ENCODE results near the gene CDX1. TPM values are rescaled to one million over a fixed set of nuclear protein-coding genes. Genes with fewer than 3 reads are reported as not detected.

CDX1 gene
- total RNA-seq, 1 donor from 2014 or later, result not detected

DNA sequence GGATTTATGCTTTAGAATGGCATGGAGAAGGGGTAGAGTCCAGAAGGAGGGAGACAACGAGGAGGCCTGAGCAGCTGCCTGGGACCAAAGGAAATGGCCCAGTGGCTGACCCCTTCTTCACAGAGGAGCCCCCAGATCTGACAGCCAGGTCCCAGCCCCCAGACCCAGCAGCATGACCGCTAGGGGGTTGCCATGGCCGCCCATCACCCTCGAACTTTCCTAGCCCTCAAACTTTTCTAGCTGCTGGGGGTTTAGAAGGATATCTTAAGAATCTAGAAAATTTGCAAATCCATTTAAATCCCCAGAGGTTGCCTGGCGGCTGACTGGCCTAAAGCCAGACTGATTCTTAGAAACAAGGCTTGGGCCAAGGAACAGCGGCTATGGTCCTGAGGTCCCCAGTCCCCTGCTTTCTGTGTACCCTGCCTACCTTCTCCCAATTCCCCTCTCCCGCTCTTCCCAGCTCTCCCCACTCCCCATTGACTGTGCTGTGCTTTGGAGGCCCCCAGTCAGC, 11.9 kb upstream of the CDX1 start:
- Histone ChIP-seq H3K27me3 (ENCODE audit: low read depth) (no peaks in the 10 kb centered on the region), H3K4me1 (peaks cover 23% of the 10 kb centered on the region), H3K36me3 (no peaks in the 10 kb centered on the region), H3K27ac (peak overlapping the region; percentile 70), H3K9me3 (no peaks in the 10 kb centered on the region), H3K4me3 (peak overlapping the region; percentile 54)
- intact Hi-C loops (cut with DNase I), result no loop called here
- TF ChIP-seq, protein P1, sequence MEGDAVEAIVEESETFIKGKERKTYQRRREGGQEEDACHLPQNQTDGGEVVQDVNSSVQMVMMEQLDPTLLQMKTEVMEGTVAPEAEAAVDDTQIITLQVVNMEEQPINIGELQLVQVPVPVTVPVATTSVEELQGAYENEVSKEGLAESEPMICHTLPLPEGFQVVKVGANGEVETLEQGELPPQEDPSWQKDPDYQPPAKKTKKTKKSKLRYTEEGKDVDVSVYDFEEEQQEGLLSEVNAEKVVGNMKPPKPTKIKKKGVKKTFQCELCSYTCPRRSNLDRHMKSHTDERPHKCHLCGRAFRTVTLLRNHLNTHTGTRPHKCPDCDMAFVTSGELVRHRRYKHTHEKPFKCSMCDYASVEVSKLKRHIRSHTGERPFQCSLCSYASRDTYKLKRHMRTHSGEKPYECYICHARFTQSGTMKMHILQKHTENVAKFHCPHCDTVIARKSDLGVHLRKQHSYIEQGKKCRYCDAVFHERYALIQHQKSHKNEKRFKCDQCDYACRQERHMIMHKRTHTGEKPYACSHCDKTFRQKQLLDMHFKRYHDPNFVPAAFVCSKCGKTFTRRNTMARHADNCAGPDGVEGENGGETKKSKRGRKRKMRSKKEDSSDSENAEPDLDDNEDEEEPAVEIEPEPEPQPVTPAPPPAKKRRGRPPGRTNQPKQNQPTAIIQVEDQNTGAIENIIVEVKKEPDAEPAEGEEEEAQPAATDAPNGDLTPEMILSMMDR (IDR thresholded peaks at IDR 0.05), result no peak
- ATAC-seq (no peak), DNase-seq (no peak)

DNA sequence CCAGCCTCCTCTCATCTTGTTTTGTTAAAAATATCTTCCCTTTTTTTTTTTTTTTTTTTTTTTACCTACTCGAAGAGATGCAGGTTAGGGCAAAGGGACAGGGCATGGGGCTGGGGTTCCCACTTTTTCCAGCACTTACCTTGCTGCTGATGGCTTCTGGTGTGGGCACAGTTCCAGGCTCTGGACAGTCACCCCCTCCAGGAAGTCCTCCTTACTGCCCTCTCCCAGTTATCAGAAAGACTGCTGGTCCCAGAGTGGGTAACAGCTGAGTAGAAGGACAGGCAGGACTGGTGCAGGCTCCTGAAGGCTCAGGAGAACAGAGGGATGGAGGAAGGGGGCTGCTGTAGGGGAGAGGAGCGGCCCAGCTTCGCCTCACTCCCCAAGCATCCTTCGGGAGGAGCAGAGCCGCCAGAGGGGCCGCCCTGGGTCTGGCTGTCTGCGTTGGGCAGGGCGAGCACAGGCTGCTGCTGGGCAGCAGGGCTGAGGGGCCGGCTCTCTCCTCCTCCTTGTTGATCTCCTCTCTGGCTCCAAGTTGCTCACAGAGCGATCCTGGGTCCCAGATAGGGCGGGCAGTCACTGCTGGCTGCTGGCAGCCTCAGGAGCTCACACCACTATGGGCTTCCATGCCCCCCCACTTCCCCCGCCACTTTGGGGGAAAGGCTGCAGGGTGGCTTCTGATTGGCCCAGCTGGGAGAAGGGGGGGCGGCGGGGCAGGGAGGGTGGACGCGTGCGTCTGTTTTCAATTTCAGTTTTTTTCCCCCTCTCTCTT, 11.1 kb upstream of the CDX1 start, which contains the start of gene PDGFRB:
PDGFRB (minus strand) TSS at position 588 of the 769 bp plus-strand sequence. CDS start 18,798 bp downstream, outside the sequence.
- intact Hi-C loops (cut with DNase I), result no loop called here
- DNase-seq, result peak; percentile 70
- ATAC-seq, result peak; percentile 74 to 82

DNA sequence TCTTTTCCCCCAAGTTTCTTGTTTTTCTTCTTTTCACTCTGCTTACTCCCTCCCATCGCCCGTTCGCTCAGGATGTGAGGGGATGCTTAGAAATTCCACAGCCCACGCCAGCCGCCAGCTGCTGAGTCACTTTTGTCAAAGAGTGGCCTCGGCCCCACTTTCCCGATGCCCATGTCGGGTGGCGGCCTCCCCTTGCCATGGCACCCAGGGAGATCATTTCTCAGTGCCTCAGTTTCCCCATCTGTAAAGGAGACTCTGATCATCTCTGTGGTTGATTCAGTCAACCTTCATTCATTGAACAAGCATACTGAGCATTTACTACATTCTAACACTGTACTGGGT, 10.6 kb upstream of the CDX1 start:
- H3K4me3 ChIP-seq, result peak overlapping the region; percentile 54
- intact Hi-C loops (cut with DNase I), result no loop called here
- H3K27me3 ChIP-seq (ENCODE audit: low read depth), result no peaks in the 10 kb centered on the region
- H3K4me1 ChIP-seq, result peaks cover 18% of the 10 kb centered on the region
- H3K36me3 ChIP-seq, result no peaks in the 10 kb centered on the region
- DNase-seq (no peak), ATAC-seq (no peak)
- no peaks in the 10 kb centered on the region for H3K9me3 ChIP-seq
- TF ChIP-seq, protein P1 (IDR thresholded peaks at IDR 0.05), result no peak
- peak overlapping the region; percentile 70 for H3K27ac ChIP-seq

More for the DNA sequence above, 11.1 kb upstream of the CDX1 start, which contains the start of gene PDGFRB:
- H3K9me3 ChIP-seq, result no peaks in the 10 kb centered on the region
- H3K27me3 ChIP-seq (ENCODE audit: low read depth), result no peaks in the 10 kb centered on the region
- TF ChIP-seq, protein P1 (IDR thresholded peaks at IDR 0.05), result no peak
- H3K4me1 ChIP-seq, result peaks cover 18% of the 10 kb centered on the region
- peak within 1 kb of the TSS; percentile 54 for H3K4me3 ChIP-seq
- no peaks in the 10 kb centered on the region for H3K36me3 ChIP-seq
- peak within 1 kb of the TSS; percentile 70 for H3K27ac ChIP-seq

DNA sequence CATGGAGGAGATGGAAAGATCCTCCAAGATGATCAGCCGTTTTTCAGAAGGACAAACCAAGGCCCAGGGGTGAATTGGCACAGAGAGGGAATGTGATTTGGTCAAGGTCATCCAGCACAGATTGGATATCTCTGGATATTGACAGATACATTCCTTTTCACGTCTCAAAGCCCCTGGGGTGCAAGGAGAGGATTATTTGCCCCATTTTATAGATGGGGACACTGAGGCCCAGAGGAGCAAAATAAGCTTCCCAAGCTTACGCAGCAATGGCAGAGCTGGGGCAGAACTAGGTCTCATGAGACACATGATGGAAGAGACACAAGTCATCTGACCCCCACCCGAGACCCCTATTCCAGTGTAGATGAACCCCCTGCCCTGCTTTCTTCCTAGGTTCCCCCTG, 10.0 kb upstream of the CDX1 start:
- DNase-seq (no peak), ATAC-seq (no peak)
- H3K9me3 ChIP-seq, result no peaks in the 10 kb centered on the region
- H3K27me3 ChIP-seq (ENCODE audit: low read depth), result no peaks in the 10 kb centered on the region
- H3K36me3 ChIP-seq, result no peaks in the 10 kb centered on the region
- peak overlapping the region; percentile 54 for H3K4me3 ChIP-seq
- TF ChIP-seq, protein P1 (IDR thresholded peaks at IDR 0.05), result no peak
- intact Hi-C loops (cut with DNase I), result no loop called here
- peak overlapping the region; percentile 70 for H3K27ac ChIP-seq
- H3K4me1 ChIP-seq, result peaks cover 18% of the 10 kb centered on the region

DNA sequence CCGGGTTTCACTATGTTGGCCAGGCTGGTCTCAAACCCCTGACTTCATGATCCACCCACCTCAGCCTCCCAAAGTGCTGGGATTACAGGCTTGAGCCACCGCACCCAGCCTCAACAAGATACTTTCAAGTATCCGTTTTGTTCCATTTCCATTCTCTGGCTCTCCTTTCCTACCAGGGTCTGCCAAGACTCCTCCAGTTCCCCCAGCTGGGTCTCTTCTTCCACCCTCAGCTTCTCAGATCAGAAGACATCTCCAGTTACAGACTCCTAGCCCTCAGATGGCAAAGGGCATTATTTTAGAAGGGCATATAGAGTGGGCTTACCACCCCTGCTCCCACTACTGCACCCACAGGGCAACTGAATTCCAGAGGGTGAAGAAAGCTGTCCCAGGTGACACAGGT, 9.4 kb upstream of the CDX1 start:
- peaks cover 18% of the 10 kb centered on the region for H3K4me1 ChIP-seq
- ATAC-seq (no peak), DNase-seq (no peak)
- H3K4me3 ChIP-seq, result peak overlapping the region; percentile 17
- peak overlapping the region; percentile 70 for H3K27ac ChIP-seq
- no peaks in the 10 kb centered on the region for H3K9me3 ChIP-seq
- H3K27me3 ChIP-seq (ENCODE audit: low read depth), result no peaks in the 10 kb centered on the region
- TF ChIP-seq, protein P1 (IDR thresholded peaks at IDR 0.05), result no peak
- intact Hi-C loops (cut with DNase I), result no loop called here
- H3K36me3 ChIP-seq, result no peaks in the 10 kb centered on the region

Measured in lower lobe of right lung (tissue), 2 donors.